ENCODE results near the gene LCLAT1.
"Not testable (repeated sequence)": the region's sequence is repeated elsewhere in the genome, so short reads cannot be mapped to it uniquely, and the experiment has no call there.

Gene LCLAT1

GRCh38 chr2:30476636-30477035 lies 29.6 kb downstream of the LCLAT1 start:
- peaks cover 42% of the 10 kb centered on the region for H3K4me1 Mint-ChIP-seq
- no peak for DNase-seq
- no peak overlapping the region for H3K27ac Mint-ChIP-seq
- no peaks in the 10 kb centered on the region for H3K27me3 Mint-ChIP-seq
- no peak for ATAC-seq
- no peaks in the 10 kb centered on the region for H3K9me3 Mint-ChIP-seq
- H3K36me3 Mint-ChIP-seq (ENCODE audit: low read depth), result peaks cover 10% of the 10 kb centered on the region
- no peak overlapping the region for H3K4me3 Mint-ChIP-seq

- ATAC-seq, result no peak
- peaks cover 24% of the 10 kb centered on the region for H3K4me1 Mint-ChIP-seq
- DNase-seq, result no peak
- H3K4me3 Mint-ChIP-seq, result no peak overlapping the region
- no peaks in the 10 kb centered on the region for H3K27me3 Mint-ChIP-seq
- peaks cover 7% of the 10 kb centered on the region for H3K36me3 Mint-ChIP-seq (ENCODE audit: low read depth)
- H3K9me3 Mint-ChIP-seq, result no peaks in the 10 kb centered on the region
- H3K27ac Mint-ChIP-seq, result peak overlapping the region; percentile 29
Observed at GRCh38 chr2:30480703-30481322, 33.8 kb downstream of the LCLAT1 start.

DNA sequence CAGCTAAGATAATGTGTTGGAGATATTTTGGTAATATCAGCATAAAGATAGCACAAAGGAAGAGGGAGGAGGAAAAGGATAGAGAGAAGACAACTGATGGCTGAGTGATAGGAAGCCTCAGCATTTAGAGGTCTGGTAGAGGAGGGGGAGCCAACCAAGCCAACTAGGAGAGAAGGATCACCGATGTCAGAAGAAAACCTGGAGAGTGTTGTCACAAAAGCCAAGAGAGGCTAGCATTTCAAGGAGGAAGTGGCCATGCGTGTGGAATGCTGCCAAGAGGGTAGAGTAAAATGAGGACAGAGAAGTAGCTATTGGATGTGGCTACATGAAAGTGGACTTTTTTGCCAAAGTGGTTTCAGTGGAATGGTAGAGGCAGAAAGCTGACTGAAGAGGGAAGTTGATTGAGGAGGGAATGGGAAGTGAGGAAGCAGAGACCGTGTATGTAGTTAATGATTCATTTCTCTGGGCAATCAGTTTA lies 34.3 kb downstream of the LCLAT1 start:
- no peak for DNase-seq
- H3K9me3 Mint-ChIP-seq, result no peaks in the 10 kb centered on the region
- peaks cover 7% of the 10 kb centered on the region for H3K36me3 Mint-ChIP-seq (ENCODE audit: low read depth)
- H3K27ac Mint-ChIP-seq, result no peak overlapping the region
- peaks cover 26% of the 10 kb centered on the region for H3K4me1 Mint-ChIP-seq
- H3K4me3 Mint-ChIP-seq, result no peak overlapping the region
- H3K27me3 Mint-ChIP-seq, result no peaks in the 10 kb centered on the region
- ATAC-seq, result no peak

- Mint-ChIP-seq H3K27ac (no peak overlapping the region), H3K4me1 (peaks cover 32% of the 10 kb centered on the region), H3K36me3 (ENCODE audit: low read depth) (peaks cover 7% of the 10 kb centered on the region), H3K9me3 (no peaks in the 10 kb centered on the region), H3K27me3 (no peaks in the 10 kb centered on the region), H3K4me3 (no peak overlapping the region)
- DNase-seq (no peak), ATAC-seq (no peak)
Observed at GRCh38 chr2:30482011-30482410, 35.0 kb downstream of the LCLAT1 start.

DNA sequence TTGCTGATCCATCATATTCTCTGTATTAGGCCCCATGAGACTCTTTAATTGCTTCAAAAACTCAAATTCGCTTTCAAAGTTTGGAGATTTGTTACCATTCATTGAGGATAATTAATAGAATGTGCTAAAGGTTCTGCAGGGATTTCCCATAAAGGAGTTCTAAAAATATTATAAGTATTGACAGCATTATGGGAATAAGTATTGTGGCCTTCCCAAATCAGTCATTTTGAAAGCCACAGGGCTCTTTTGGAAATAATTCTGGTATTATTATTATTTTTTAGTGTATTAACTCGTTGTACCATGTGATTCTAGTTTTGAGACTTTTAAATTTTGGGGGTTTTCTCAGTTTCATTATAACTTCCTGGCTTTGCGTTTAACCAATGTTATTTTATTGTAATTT lies 37.1 kb downstream of the LCLAT1 start:
- DNase-seq (no peak), ATAC-seq (no peak)
- Mint-ChIP-seq H3K27ac (no peak overlapping the region), H3K4me1 (peaks cover 47% of the 10 kb centered on the region), H3K9me3 (no peaks in the 10 kb centered on the region), H3K36me3 (ENCODE audit: low read depth) (peaks cover 5% of the 10 kb centered on the region), H3K27me3 (no peaks in the 10 kb centered on the region), H3K4me3 (no peak overlapping the region)

- Mint-ChIP-seq H3K36me3 (ENCODE audit: low read depth) (peaks cover 10% of the 10 kb centered on the region), H3K27ac (no peak overlapping the region)
- no peak for ATAC-seq
Observed at GRCh38 chr2:30484995-30485394, 37.9 kb downstream of the LCLAT1 start.

DNA sequence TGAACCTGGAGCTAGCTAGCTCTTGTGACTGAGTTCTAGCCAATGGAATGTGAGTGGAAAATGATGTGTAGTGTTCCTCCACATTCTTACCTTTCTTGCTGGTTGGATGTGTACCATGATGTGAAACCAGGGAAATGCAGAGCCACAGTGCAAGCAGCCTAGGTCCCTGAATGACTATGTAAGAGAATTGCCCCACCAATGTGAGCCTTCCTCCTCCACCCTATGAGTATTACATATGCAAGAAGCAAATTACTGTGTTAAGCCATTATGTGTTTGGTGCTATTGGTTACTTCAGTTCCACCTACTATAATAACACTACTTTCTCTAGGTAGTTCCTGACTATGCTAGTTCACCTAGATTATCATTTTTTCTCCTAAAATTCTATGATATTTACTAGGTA lies 39.6 kb downstream of the LCLAT1 start:
- Mint-ChIP-seq H3K9me3 (peaks cover 3% of the 10 kb centered on the region), H3K36me3 (ENCODE audit: low read depth) (peaks cover 8% of the 10 kb centered on the region), H3K4me1 (peaks cover 44% of the 10 kb centered on the region), H3K4me3 (no peak overlapping the region), H3K27ac (no peak overlapping the region), H3K27me3 (no peaks in the 10 kb centered on the region)
- ATAC-seq, result peak; percentile 52
- no peak for DNase-seq

More at GRCh38 chr2:30484995-30485394, 37.9 kb downstream of the LCLAT1 start:
- Mint-ChIP-seq H3K9me3 (peaks cover 3% of the 10 kb centered on the region), H3K4me3 (no peak overlapping the region), H3K27me3 (no peaks in the 10 kb centered on the region), H3K4me1 (peaks cover 51% of the 10 kb centered on the region)
- DNase-seq, result no peak

DNA sequence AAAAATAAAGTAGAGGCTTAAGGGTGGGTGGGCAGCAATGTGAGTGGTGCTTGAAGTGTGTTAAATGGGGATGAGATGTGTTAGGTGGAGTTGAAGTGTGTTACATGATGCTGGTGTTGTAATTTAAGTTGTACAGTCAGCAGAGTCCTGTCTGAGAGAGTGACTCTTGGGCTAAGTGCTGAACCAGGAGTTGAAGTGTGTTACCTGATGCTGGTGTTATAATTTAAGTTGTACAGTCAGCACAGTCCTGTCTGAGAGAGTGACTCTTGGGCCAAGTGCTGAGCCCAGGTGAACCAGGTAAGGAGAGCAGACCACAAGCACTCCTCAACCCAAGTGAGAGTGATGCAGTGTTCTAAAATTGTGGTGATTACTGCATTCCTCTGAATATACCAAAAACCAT lies 40.6 kb downstream of the LCLAT1 start:
- H3K9me3 Mint-ChIP-seq, result peaks cover 3% of the 10 kb centered on the region
- H3K27ac Mint-ChIP-seq, result no peak overlapping the region
- peaks cover 8% of the 10 kb centered on the region for H3K36me3 Mint-ChIP-seq (ENCODE audit: low read depth)
- DNase-seq (no peak), ATAC-seq (peak; percentile 24)
- no peaks in the 10 kb centered on the region for H3K27me3 Mint-ChIP-seq
- peaks cover 47% of the 10 kb centered on the region for H3K4me1 Mint-ChIP-seq
- no peak overlapping the region for H3K4me3 Mint-ChIP-seq

GRCh38 chr2:30488012-30488659 lies 41.1 kb downstream of the LCLAT1 start:
- no peak for DNase-seq
- no peak overlapping the region for H3K27ac Mint-ChIP-seq
- H3K27me3 Mint-ChIP-seq, result no peaks in the 10 kb centered on the region
- H3K4me1 Mint-ChIP-seq, result peaks cover 48% of the 10 kb centered on the region
- H3K9me3 Mint-ChIP-seq, result peaks cover 3% of the 10 kb centered on the region
- H3K4me3 Mint-ChIP-seq, result no peak overlapping the region
- H3K36me3 Mint-ChIP-seq (ENCODE audit: low read depth), result peaks cover 8% of the 10 kb centered on the region
- no peak for ATAC-seq

- Mint-ChIP-seq H3K27ac (no peak overlapping the region), H3K4me3 (no peak overlapping the region), H3K36me3 (ENCODE audit: low read depth) (peaks cover 16% of the 10 kb centered on the region), H3K27me3 (no peaks in the 10 kb centered on the region), H3K9me3 (peaks cover 12% of the 10 kb centered on the region), H3K4me1 (peaks cover 45% of the 10 kb centered on the region)
- DNase-seq (no peak), ATAC-seq (no peak)
Observed at GRCh38 chr2:30491225-30491624, 44.2 kb downstream of the LCLAT1 start.

GRCh38 chr2:30492185-30492584 lies 45.1 kb downstream of the LCLAT1 start:
- no peak for ATAC-seq
- Mint-ChIP-seq H3K27ac (no peak overlapping the region), H3K4me3 (no peak overlapping the region), H3K9me3 (peaks cover 19% of the 10 kb centered on the region), H3K4me1 (peaks cover 44% of the 10 kb centered on the region), H3K36me3 (ENCODE audit: low read depth) (peaks cover 23% of the 10 kb centered on the region), H3K27me3 (no peaks in the 10 kb centered on the region)
- DNase-seq, result no peak

GRCh38 chr2:30492619-30493018 lies 45.6 kb downstream of the LCLAT1 start:
- Mint-ChIP-seq H3K36me3 (ENCODE audit: low read depth) (peaks cover 26% of the 10 kb centered on the region), H3K9me3 (peaks cover 21% of the 10 kb centered on the region), H3K27me3 (no peaks in the 10 kb centered on the region)

GRCh38 chr2:30493440-30493839 lies 46.4 kb downstream of the LCLAT1 start:
- H3K27ac Mint-ChIP-seq, result no peak overlapping the region
- no peak overlapping the region for H3K4me3 Mint-ChIP-seq
- ATAC-seq (no peak), DNase-seq (no peak)
- peaks cover 27% of the 10 kb centered on the region for H3K9me3 Mint-ChIP-seq
- no peaks in the 10 kb centered on the region for H3K27me3 Mint-ChIP-seq
- H3K4me1 Mint-ChIP-seq, result peaks cover 34% of the 10 kb centered on the region
- H3K36me3 Mint-ChIP-seq (ENCODE audit: low read depth), result peaks cover 32% of the 10 kb centered on the region

More at GRCh38 chr2:30492619-30493018, 45.6 kb downstream of the LCLAT1 start:
- Mint-ChIP-seq H3K4me3 (no peak overlapping the region), H3K27ac (no peak overlapping the region), H3K4me1 (peaks cover 41% of the 10 kb centered on the region)
- ATAC-seq (no peak), DNase-seq (no peak)

GRCh38 chr2:30495896-30496295 lies 48.9 kb downstream of the LCLAT1 start:
- H3K27me3 Mint-ChIP-seq, H3K4me3 Mint-ChIP-seq, DNase-seq, ATAC-seq: not testable (repeated sequence)
- H3K36me3 Mint-ChIP-seq (ENCODE audit: low read depth), result peaks cover 43% of the 10 kb centered on the region
- H3K27ac Mint-ChIP-seq, result peak overlapping the region; percentile 76
- peaks cover 37% of the 10 kb centered on the region for H3K9me3 Mint-ChIP-seq
- H3K4me1 Mint-ChIP-seq, result peaks cover 25% of the 10 kb centered on the region

- Mint-ChIP-seq H3K4me3 (no peak overlapping the region), H3K27ac (no peak overlapping the region), H3K9me3 (peaks cover 47% of the 10 kb centered on the region), H3K36me3 (ENCODE audit: low read depth) (peaks cover 60% of the 10 kb centered on the region), H3K27me3 (no peaks in the 10 kb centered on the region), H3K4me1 (peaks cover 41% of the 10 kb centered on the region)
- no peak for DNase-seq
- ATAC-seq, result no peak
Observed at GRCh38 chr2:30499681-30500080, 52.6 kb downstream of the LCLAT1 start.
